HepG2 (cell line): ENCODE results near the gene HEXIM1. TPM values are rescaled to one million over a fixed set of nuclear protein-coding genes. Genes with fewer than 3 reads are reported as not detected.

Experiments
- DNMT1 ChIP-seq: sonication (generic); formaldehyde crosslinking; IDR thresholded peaks from 2 replicates; pipeline ENCODE4 v1.5.1; 2020; ENCODE audit warnings: mild to moderate bottlenecking, missing genetic modification reagents
- KAT8 ChIP-seq: IDR thresholded peaks from 2 replicates; pipeline ENCODE4 v1.6.1; 2016; ENCODE audit warnings: missing genetic modification reagents, missing compliant biosample characterization
- PCBP1 ChIP-seq: fragments of 200-400 bp; formaldehyde crosslinking; IDR thresholded peaks from 2 replicates; pipeline ENCODE4 v1.6.1; 2017; ENCODE audit warnings: mild to moderate bottlenecking, low read depth, low read length, borderline replicate concordance
- POLR2AphosphoS2 ChIP-seq: IDR thresholded peaks from 2 replicates; pipeline ENCODE4 v1.6.1; 2011; ENCODE audit warnings: low read depth, low read length, improper control_type of control experiment
- PRMT3 ChIP-seq: sonication (generic); formaldehyde crosslinking; IDR thresholded peaks from 2 replicates; pipeline ENCODE4 v1.8.1; 2022; ENCODE audit warnings: low read depth, mild to moderate bottlenecking, moderate library complexity, missing genetic modification reagents, borderline replicate concordance
- RBM39 ChIP-seq: fragments of 200-400 bp; formaldehyde crosslinking; IDR thresholded peaks from one replicate; pipeline ENCODE4 v1.6.1; 2018; ENCODE audit warnings: antibody characterized with exemption, mild to moderate bottlenecking, low read depth, low read length; ENCODE audit not compliant: poor library complexity, severe bottlenecking
- RXRA ChIP-seq: sonication (generic); formaldehyde crosslinking; IDR thresholded peaks from 2 replicates; pipeline ENCODE4 v1.5.1; 2020; ENCODE audit warnings: missing genetic modification reagents
- RXRB ChIP-seq: IDR thresholded peaks from 2 replicates; pipeline ENCODE4 v1.6.1; 2016; ENCODE audit warnings: borderline replicate concordance, missing genetic modification reagents, missing compliant biosample characterization
- ZNF17 ChIP-seq: sonication (generic); formaldehyde crosslinking; IDR thresholded peaks from 2 replicates; pipeline ENCODE4 v1.5.0; 2020; ENCODE audit warnings: mild to moderate bottlenecking, missing genetic modification reagents
- ZNF207 ChIP-seq: fragments of 450-650 bp; IDR thresholded peaks from 2 replicates; pipeline ENCODE4 v1.6.1; 2016; ENCODE audit warnings: antibody characterized with exemption, borderline replicate concordance
- ZNF644 ChIP-seq: IDR thresholded peaks from 2 replicates; pipeline ENCODE4 v1.6.1; 2016; ENCODE audit warnings: low read depth
- ZSCAN29 ChIP-seq: sonication (generic); formaldehyde crosslinking; conservative IDR thresholded peaks from 2 replicates; pipeline ENCODE4 v1.4.0; 2020; ENCODE audit warnings: mild to moderate bottlenecking, missing genetic modification reagents
- polyA plus RNA-seq, 8 experiments: library from polyadenylated mRNA; depleted of rRNA in 3 of 8; stranded (reverse) in 7 of 8; unstranded in 1 of 8; fragments of >200 nt; fragmentation: Illumina TruSeq in 4 of 8; extraction: Trizol in 4 of 8; gene quantifications; 2 replicates each; pipeline versions ENCODE4 v1.2.1 to v1.2.3, GENCODE V29; 2011 to 2016; ENCODE audit warnings: low read depth in 4 of 8, missing spikeins in 1 of 8, mixed read lengths in 1 of 8; ENCODE audit not compliant: insufficient read depth in 1 of 8
- total RNA-seq, 5 experiments: library from RNA; depleted of rRNA; stranded (reverse); fragments of >200 nt; fragmentation: Illumina TruSeq; extraction: Trizol; gene quantifications; 2 replicates each; pipeline ENCODE4 v1.2.3, GENCODE V29; 2016; ENCODE audit warnings: low read depth in 1 of 5
- TF ChIP-seq, protein P1 (sequence below): sonication (generic); formaldehyde crosslinking; IDR thresholded peaks from 2 replicates; pipeline ENCODE4 v1.5.0; 2020; ENCODE audit warnings: missing genetic modification reagents, mild to moderate bottlenecking, borderline replicate concordance
- TF ChIP-seq, protein P2 (sequence below): sonication (generic); formaldehyde crosslinking; IDR thresholded peaks from 2 replicates; pipeline ENCODE4 v1.9.0; 2022; ENCODE audit warnings: low read depth, missing genetic modification reagents
- TF ChIP-seq, protein P3 (sequence below), 2 experiments: sonication (generic) in 1 of 2; formaldehyde crosslinking in 1 of 2; IDR thresholded peaks; 2 replicates each; pipeline versions ENCODE4 v1.4.0 to v1.6.1; 2016 to 2020; ENCODE audit warnings: borderline replicate concordance in 1 of 2, low read depth in 1 of 2, mild to moderate bottlenecking in 1 of 2, missing genetic modification reagents in 1 of 2
- TF ChIP-seq, protein P4 (sequence below): sonication (generic); formaldehyde crosslinking; conservative IDR thresholded peaks from 2 replicates; pipeline ENCODE4 v1.8.0; 2022; ENCODE audit warnings: mild to moderate bottlenecking, moderate library complexity, missing genetic modification reagents
- TF ChIP-seq, protein P5 (sequence below): sonication (generic); formaldehyde crosslinking; conservative IDR thresholded peaks from 2 replicates; pipeline ENCODE4 v1.8.0; 2022; ENCODE audit warnings: missing genetic modification reagents

HEXIM1 gene
- total and polyA plus RNA-seq, 2 of the 13 experiments (the other 11 are each of a cell fraction or from before 2014, with no cell fraction given) = 10.5 to 16.6 TPM

DNA sequence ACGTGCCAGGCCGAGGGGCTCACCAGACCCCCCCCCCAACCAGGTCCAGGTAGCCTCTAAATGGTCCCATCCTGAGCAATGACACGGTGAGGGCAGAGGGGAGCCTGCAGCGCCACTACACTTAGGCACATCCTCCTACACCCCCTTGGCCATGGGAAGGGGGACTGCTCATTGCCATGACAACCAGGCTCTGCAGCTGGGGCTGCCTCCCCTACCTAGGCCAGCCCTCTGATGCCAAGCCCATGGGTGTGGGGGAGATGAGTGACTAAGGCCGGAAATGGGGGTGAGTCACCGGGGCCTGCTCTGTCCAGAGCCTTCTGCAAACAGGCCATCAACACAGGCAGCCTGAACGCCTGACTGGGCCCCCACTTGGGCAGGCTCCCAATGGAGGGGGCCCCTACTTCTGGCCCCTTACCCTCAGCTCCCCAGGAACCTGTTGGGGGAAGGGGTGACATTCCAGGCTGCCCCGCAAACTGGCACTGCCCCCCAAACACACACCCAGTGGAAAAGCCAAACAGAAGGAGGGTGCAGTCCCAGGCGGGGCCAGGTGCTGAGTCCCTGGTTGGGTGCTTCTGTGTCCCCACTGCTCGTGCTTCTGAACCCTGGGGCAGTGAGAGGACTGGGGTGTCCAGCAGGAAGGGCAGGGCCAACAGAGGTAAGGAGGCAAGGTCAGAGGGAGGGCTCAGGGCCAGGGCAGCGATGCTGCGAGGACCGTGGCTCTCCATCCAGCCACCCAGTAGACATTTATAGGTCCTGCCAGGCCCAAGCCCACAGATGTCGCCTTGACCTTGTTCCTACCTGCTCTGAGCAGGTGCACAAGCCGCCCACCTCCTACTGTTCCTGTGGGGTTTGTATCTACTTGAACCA, 24.1 kb upstream of the HEXIM1 start (continued):
- TF ChIP-seq PCBP1 (peak; percentile 85), ZNF207 (no peak), PRMT3 (CRISPR knock-in tag) (no peak), ZNF17 (CRISPR knock-in tag) (no peak), DNMT1 (CRISPR knock-in tag) (no peak), POLR2AphosphoS2 (no peak), ZNF644 (CRISPR knock-in tag) (no peak), RBM39 (no peak), RXRB (peak; percentile 69; the same call in 1 of the 2 replicates), KAT8 (CRISPR knock-in tag) (peak; percentile 39; the same call in 1 of the 2 replicates), ZSCAN29 (no peak), RXRA (CRISPR knock-in tag) (peak; percentile 67)
- TF ChIP-seq, protein P1, sequence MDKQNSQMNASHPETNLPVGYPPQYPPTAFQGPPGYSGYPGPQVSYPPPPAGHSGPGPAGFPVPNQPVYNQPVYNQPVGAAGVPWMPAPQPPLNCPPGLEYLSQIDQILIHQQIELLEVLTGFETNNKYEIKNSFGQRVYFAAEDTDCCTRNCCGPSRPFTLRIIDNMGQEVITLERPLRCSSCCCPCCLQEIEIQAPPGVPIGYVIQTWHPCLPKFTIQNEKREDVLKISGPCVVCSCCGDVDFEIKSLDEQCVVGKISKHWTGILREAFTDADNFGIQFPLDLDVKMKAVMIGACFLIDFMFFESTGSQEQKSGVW (CRISPR knock-in tag) = no peak
- TF ChIP-seq, protein P2, sequence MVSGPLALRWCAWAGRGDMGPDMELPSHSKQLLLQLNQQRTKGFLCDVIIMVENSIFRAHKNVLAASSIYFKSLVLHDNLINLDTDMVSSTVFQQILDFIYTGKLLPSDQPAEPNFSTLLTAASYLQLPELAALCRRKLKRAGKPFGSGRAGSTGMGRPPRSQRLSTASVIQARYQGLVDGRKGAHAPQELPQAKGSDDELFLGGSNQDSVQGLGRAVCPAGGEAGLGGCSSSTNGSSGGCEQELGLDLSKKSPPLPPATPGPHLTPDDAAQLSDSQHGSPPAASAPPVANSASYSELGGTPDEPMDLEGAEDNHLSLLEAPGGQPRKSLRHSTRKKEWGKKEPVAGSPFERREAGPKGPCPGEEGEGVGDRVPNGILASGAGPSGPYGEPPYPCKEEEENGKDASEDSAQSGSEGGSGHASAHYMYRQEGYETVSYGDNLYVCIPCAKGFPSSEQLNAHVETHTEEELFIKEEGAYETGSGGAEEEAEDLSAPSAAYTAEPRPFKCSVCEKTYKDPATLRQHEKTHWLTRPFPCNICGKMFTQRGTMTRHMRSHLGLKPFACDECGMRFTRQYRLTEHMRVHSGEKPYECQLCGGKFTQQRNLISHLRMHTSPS (CRISPR knock-in tag) = peak; percentile 92
- TF ChIP-seq, protein P3, sequence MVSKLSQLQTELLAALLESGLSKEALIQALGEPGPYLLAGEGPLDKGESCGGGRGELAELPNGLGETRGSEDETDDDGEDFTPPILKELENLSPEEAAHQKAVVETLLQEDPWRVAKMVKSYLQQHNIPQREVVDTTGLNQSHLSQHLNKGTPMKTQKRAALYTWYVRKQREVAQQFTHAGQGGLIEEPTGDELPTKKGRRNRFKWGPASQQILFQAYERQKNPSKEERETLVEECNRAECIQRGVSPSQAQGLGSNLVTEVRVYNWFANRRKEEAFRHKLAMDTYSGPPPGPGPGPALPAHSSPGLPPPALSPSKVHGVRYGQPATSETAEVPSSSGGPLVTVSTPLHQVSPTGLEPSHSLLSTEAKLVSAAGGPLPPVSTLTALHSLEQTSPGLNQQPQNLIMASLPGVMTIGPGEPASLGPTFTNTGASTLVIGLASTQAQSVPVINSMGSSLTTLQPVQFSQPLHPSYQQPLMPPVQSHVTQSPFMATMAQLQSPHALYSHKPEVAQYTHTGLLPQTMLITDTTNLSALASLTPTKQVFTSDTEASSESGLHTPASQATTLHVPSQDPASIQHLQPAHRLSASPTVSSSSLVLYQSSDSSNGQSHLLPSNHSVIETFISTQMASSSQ (IDR thresholded peaks at IDR 0.05; ENCODE audit: low read depth) = 0 out of 2 replicates have a peak, but pooled peaks have one; percentile 26
- TF ChIP-seq, protein P3 (CRISPR knock-in tag; IDR thresholded peaks at IDR 0.05; ENCODE audit: borderline replicate concordance) = no peak
- TF ChIP-seq, protein P4, sequence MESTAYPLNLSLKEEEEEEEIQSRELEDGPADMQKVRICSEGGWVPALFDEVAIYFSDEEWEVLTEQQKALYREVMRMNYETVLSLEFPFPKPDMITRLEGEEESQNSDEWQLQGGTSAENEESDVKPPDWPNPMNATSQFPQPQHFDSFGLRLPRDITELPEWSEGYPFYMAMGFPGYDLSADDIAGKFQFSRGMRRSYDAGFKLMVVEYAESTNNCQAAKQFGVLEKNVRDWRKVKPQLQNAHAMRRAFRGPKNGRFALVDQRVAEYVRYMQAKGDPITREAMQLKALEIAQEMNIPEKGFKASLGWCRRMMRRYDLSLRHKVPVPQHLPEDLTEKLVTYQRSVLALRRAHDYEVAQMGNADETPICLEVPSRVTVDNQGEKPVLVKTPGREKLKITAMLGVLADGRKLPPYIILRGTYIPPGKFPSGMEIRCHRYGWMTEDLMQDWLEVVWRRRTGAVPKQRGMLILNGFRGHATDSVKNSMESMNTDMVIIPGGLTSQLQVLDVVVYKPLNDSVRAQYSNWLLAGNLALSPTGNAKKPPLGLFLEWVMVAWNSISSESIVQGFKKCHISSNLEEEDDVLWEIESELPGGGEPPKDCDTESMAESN (CRISPR knock-in tag) = no peak
- TF ChIP-seq, protein P5, sequence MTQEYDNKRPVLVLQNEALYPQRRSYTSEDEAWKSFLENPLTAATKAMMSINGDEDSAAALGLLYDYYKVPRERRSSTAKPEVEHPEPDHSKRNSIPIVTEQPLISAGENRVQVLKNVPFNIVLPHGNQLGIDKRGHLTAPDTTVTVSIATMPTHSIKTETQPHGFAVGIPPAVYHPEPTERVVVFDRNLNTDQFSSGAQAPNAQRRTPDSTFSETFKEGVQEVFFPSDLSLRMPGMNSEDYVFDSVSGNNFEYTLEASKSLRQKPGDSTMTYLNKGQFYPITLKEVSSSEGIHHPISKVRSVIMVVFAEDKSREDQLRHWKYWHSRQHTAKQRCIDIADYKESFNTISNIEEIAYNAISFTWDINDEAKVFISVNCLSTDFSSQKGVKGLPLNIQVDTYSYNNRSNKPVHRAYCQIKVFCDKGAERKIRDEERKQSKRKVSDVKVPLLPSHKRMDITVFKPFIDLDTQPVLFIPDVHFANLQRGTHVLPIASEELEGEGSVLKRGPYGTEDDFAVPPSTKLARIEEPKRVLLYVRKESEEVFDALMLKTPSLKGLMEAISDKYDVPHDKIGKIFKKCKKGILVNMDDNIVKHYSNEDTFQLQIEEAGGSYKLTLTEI (CRISPR knock-in tag) = no peak
